AG09319 (cell line): ENCODE data around the gene INAFM1.
A peak's percentile ranks its signal among the peaks of the same experiment; 100 is the strongest.

Experiments
- DNase-seq: peaks from one replicate; pipeline ENCODE4 v3.0.0-alpha.2; 2010; ENCODE audit warnings: low read depth; ENCODE audit errors: extremely low read depth
- CTCF ChIP-seq: IDR thresholded peaks from 2 replicates; pipeline ENCODE4 v1.5.1; 2011; ENCODE audit warnings: low read depth, mild to moderate bottlenecking, inconsistent platforms, low read length, moderate library complexity

Gene INAFM1

DNA sequence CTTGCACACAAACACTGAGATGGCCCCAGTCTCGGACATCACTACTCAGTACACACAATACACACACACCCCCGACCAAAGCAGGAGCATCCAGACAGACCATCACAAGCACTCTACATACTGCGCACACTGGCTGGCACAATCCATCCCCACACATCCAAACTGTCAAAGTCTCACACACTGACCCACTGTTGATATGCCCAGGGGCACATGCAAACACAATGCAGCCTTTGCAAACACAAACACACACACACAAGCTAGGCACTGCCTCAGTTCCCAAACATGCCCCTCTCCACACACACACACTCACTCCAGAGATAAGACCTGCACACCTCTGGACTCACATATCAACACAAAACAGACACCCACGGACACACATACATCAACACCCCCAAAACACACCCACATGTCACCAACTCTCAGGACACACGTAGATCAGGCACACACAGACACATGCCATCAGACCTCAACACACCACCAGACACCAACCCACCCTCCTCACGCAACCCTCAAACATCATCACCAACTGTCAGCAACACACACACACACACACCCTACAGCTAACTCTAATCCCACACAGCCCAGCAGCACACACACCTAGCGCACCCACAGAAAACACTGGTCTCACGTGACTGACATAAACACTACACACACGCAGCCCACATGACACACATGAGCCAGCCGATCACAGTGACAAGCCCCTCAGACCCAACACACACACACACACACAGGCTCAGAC, 45.6 kb upstream of the INAFM1 start:
- no peak for TF ChIP-seq CTCF
- DNase-seq = no peak

DNA sequence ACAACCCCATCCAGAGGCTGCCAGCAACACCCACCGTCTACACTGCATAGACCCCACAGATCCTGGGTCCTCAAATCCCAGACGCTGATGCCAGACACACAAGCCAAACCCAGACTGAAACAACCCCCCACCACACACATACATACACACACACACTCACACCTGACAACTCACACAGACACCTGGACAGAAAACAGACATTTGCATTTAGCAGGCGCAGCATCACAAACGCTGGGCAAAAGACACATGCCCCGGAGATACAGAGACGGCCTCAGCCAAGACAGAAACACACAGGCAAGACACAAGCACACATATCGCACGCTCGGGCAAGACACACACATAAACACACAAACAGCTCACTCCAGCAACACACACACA, 45.0 kb upstream of the INAFM1 start:
- DNase-seq = no peak
- TF ChIP-seq CTCF = no peak

GRCh38 chr19:47230054-47230920, 44.4 kb upstream of the INAFM1 start:
- TF ChIP-seq CTCF = peak; percentile 56
- DNase-seq = no peak

GRCh38 chr19:47230921-47231214, 43.8 kb upstream of the INAFM1 start, which contains the start of gene BBC3:
Gene BBC3, minus strand, starts transcription at chr19:47231199. Its CDS starts 2,768 bp downstream, at chr19:47228431.
- TF ChIP-seq CTCF = no peak
- DNase-seq = no peak

GRCh38 chr19:47231215-47232054, 43.2 kb upstream of the INAFM1 start:
- no peak for TF ChIP-seq CTCF
- peak; percentile 83 for DNase-seq

DNA sequence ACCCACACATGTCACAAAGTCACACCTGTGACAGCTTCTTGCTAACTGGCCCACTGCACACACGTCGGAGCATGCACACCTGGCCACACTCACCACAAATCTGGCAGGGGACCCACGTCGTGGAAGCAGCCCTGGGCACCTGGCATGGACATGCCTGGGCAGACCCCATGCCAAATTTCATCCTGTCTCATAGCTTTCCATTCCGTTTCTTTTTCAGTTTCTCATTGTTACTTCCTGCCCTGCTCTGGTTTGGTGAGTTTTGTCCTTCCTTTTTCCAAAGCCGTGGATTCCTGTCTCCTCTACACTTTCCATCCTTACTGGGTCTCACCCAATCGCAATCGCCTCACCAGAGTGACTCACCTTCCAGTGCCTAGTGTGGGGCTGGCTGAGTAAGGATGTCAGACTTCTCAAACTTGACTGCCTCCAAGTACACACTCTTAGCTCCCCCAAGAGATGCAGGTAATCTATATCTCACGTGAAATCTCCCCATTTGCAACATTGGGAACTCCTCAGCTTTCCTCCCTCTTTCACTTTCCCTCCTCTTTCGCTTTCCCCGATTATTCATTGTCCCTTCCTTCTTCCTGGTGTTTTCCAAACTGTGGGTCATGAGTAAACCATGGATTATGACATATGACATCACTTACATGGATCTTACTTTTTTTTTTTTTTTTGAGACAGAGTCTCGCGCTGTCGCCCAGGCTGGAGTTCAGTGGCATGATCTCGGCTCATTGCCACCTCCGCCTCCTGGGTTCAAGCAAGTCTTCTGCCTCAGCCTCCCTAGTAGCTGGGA, 42.1 kb upstream of the INAFM1 start:
- no peak for DNase-seq
- no peak for TF ChIP-seq CTCF
